Panc1 (cell line): Measurements from ENCODE around the gene DUSP1.

Experiments
- REST ChIP-seq, 2 experiments: IDR thresholded peaks; 2 replicates each; pipeline ENCODE4 v1.6.1; 2011 to 2012; ENCODE audit warnings: low read depth in 2 of 2, control low read depth in 1 of 2, low read length in 1 of 2, mild to moderate bottlenecking in 1 of 2, moderate library complexity in 1 of 2; ENCODE audit not compliant: insufficient read depth in 1 of 2
- TF ChIP-seq, protein P1 (sequence below): fragments of 450-650 bp; IDR thresholded peaks from 2 replicates; pipeline ENCODE4 v1.5.1; 2017; ENCODE audit warnings: mild to moderate bottlenecking

DNA sequence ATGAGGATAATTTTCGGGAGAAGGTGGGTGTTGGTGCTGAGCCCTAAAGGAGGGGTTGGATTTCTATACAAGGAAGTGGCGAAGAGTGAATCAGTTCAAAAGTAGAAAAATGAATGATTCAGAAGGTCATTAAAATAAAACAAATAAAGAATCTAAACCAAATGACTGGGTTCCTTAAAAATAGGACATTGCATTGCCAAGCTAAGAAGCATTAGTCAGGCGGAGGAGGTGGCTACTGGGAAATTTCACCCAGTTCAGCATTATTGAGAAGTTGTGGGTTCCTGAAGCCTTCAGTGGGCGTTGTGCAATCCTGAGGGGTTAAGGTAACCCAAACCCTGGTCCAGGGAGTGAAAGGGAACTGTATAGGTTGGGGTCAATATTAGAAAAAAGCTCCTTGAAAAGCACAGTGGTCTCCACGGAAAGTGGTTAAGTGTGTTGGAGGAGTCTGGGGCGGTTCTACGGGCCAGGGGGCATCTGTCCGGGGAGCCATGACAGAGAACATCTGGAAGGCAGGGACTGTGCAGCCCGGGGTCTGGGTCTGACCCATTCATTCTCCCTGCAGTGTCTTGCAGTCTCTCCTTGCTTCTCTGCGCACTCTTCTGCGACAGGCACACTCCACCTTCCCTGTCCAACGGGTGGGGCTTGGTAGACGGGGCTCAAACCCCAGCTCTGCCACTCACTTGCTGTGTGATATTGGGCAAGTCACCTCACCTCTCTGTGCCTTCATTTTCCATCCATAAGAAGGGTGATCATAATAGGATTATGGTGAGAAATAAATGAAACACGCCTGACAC is 27.6 kb upstream of the DUSP1 start:
- TF ChIP-seq, protein P1, sequence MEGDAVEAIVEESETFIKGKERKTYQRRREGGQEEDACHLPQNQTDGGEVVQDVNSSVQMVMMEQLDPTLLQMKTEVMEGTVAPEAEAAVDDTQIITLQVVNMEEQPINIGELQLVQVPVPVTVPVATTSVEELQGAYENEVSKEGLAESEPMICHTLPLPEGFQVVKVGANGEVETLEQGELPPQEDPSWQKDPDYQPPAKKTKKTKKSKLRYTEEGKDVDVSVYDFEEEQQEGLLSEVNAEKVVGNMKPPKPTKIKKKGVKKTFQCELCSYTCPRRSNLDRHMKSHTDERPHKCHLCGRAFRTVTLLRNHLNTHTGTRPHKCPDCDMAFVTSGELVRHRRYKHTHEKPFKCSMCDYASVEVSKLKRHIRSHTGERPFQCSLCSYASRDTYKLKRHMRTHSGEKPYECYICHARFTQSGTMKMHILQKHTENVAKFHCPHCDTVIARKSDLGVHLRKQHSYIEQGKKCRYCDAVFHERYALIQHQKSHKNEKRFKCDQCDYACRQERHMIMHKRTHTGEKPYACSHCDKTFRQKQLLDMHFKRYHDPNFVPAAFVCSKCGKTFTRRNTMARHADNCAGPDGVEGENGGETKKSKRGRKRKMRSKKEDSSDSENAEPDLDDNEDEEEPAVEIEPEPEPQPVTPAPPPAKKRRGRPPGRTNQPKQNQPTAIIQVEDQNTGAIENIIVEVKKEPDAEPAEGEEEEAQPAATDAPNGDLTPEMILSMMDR = no peak
- no peak for TF ChIP-seq REST (IDR thresholded peaks at IDR 0.05; ENCODE audit: insufficient read depth in 1 of 2, low read depth in 2 of 2, low read length in 1 of 2)
